Measurements from ENCODE around the gene CDKN2D.
"Not testable (repeated sequence)": the region's sequence is repeated elsewhere in the genome, so short reads cannot be mapped to it uniquely, and the experiment has no call there.

Gene CDKN2D

DNA sequence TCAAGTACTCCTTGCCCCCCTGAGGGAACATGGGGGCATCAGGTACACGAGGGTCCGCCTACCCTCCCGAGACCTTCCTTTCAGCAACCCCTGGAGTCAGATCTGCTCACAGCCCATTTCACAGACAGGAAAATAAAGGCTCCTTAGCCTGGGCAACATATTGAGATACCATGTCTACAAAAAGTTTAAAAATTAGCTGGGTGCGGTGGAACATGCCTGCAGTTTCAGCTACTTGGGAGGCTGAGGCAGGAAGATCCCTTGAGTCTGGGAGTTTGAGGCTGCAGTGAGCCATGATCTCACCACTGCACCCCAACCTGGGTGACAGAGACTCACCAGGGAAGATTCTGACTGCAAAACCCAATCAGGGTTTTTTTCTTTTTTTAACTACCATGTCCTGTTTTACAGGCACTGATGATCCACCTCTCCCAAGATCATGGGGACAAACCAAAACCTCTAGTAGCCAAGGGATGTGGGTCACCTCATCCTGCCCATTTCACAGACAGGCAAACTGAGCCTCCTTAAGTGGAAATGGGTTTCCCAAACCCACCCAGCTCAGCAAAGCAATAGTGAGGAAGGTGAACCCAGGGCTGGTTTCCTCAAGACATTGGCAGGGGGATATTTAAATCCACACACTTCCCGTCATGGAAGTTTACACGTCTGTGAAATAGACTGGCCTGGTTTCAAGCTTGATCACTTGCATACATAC is 6.4 kb upstream of the CDKN2D start:
- no peak for DNase-seq (ENCODE audit: extremely low read depth, insufficient read length)
- Histone ChIP-seq H3K4me3 (replicated peaks; ENCODE audit: low read depth, low read length) (no peak overlapping the region), H3K36me3 (ENCODE audit: control insufficient read depth, insufficient read depth, low read length) (no peaks in the 10 kb centered on the region), H3K27me3 (replicated peaks; ENCODE audit: control insufficient read depth, insufficient read depth, low read length) (no peaks in the 10 kb centered on the region)
- TF ChIP-seq, protein P1, sequence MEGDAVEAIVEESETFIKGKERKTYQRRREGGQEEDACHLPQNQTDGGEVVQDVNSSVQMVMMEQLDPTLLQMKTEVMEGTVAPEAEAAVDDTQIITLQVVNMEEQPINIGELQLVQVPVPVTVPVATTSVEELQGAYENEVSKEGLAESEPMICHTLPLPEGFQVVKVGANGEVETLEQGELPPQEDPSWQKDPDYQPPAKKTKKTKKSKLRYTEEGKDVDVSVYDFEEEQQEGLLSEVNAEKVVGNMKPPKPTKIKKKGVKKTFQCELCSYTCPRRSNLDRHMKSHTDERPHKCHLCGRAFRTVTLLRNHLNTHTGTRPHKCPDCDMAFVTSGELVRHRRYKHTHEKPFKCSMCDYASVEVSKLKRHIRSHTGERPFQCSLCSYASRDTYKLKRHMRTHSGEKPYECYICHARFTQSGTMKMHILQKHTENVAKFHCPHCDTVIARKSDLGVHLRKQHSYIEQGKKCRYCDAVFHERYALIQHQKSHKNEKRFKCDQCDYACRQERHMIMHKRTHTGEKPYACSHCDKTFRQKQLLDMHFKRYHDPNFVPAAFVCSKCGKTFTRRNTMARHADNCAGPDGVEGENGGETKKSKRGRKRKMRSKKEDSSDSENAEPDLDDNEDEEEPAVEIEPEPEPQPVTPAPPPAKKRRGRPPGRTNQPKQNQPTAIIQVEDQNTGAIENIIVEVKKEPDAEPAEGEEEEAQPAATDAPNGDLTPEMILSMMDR (IDR thresholded peaks at IDR 0.05; ENCODE audit: insufficient read depth, low read length, poor library complexity, severe bottlenecking): no peak

DNA sequence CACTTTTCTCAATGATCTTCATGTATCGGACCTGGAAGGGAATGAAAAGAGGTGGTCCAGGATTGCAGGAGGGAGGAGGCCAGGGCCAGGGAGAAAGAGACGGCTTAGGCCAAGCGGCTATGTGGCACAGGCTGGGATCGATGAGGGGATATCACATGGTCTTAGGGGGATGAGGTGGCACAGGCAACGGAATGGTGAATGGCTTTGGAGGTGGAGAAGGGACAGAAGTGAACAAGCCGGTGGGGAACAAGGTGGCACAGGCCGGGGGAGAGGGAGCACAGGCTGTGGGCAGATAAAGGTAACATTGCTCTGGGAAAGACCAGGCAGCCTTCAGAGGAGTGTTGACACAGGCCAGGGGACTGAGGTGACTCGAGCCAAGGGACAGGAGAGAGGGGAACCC is 5.7 kb upstream of the CDKN2D start:
- Histone ChIP-seq H3K36me3 (ENCODE audit: control insufficient read depth, insufficient read depth, low read length) (no peaks in the 10 kb centered on the region), H3K4me3 (replicated peaks; ENCODE audit: low read depth, low read length) (no peak overlapping the region), H3K27me3 (replicated peaks; ENCODE audit: control insufficient read depth, insufficient read depth, low read length) (no peaks in the 10 kb centered on the region)
- TF ChIP-seq, protein P1 (IDR thresholded peaks at IDR 0.05; ENCODE audit: insufficient read depth, low read length, poor library complexity, severe bottlenecking): no peak
- no peak for DNase-seq (ENCODE audit: extremely low read depth, insufficient read length)

DNA sequence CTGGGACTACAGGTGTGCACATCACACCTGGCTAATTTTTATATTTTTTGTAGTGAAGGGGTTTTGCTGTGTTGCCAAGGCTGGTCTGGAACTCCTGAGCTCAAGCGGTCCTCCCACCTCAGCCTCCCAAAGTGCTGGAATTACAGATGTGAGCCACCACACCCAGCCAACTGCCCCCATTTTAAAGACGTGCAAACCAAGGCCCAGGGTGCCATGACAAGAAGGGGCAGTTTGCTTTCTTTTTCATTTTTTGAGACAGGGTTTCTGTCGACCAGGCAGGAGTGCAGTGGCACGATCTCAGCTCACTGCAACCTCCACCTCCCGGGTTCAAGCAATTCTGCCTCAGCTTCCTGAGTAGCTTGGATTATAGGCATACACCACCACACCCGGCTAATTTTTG is 5.0 kb upstream of the CDKN2D start:
- H3K36me3 ChIP-seq (ENCODE audit: control insufficient read depth, insufficient read depth, low read length); DNase-seq (ENCODE audit: extremely low read depth, insufficient read length); H3K4me3 ChIP-seq (replicated peaks; ENCODE audit: low read depth, low read length); H3K27me3 ChIP-seq (replicated peaks; ENCODE audit: control insufficient read depth, insufficient read depth, low read length): not testable (repeated sequence)

DNA sequence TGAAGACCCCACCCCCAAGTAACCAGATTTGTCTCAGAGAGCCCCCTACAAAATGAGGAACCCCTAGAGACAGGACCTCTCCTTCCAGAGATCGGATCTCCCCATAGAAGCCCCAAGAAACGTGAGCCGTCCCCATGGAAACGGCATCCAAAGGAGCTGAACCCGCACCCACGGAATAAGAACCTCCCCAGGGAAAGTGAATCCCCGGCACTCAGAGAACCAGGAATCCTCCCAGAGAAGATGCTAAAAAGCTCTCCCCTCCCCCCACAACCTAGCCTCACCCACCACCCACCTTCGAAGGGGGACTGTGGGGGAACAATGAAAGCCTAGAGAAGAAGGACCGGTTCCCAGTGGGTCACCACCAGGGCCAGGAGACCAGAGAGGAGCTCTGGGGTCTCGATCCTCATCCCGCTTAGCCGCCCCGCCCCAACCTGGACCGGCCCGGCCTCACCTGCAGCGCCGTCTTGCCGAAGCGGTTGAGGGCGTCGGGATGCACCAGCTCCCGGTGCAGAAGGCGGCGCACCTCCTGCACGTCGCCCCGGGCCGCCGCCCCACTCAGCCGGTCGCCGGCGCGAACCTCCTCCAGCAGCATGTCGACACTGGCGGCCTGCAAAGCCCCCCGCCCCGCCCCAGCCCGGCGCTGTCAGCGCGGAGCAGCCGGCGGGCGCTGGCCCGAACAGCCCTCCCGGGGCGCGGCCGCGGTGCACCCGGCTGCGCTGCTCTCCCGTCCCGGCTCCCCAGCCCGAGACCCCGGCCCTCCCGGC is 535 bp downstream of the CDKN2D start:
- Histone ChIP-seq H3K36me3 (ENCODE audit: control insufficient read depth, insufficient read depth, low read length) (no peaks in the 10 kb centered on the region), H3K4me3 (replicated peaks; ENCODE audit: low read depth, low read length) (peak overlapping the region; percentile 66), H3K27me3 (replicated peaks; ENCODE audit: control insufficient read depth, insufficient read depth, low read length) (no peaks in the 10 kb centered on the region)
- TF ChIP-seq, protein P1 (IDR thresholded peaks at IDR 0.05; ENCODE audit: insufficient read depth, low read length, poor library complexity, severe bottlenecking): no peak
- no peak for DNase-seq (ENCODE audit: extremely low read depth, insufficient read length)

- Histone ChIP-seq H3K36me3 (ENCODE audit: control insufficient read depth, insufficient read depth, low read length) (peaks cover under 1% of the 10 kb centered on the region), H3K4me3 (replicated peaks; ENCODE audit: low read depth, low read length) (peak overlapping the region; percentile 66), H3K27me3 (replicated peaks; ENCODE audit: control insufficient read depth, insufficient read depth, low read length) (no peaks in the 10 kb centered on the region)
- TF ChIP-seq, protein P1 (IDR thresholded peaks at IDR 0.05; ENCODE audit: insufficient read depth, low read length, poor library complexity, severe bottlenecking): no peak
- no peak for DNase-seq (ENCODE audit: extremely low read depth, insufficient read length)
Measured at GRCh38 chr19:10567656-10568055, 1.1 kb downstream of the CDKN2D start.

GRCh38 chr19:10566658-10567410 is 1.9 kb downstream of the CDKN2D start:
- DNase-seq (ENCODE audit: extremely low read depth, insufficient read length): peak; percentile 74
- Histone ChIP-seq H3K36me3 (ENCODE audit: control insufficient read depth, insufficient read depth, low read length) (peaks cover 3% of the 10 kb centered on the region), H3K27me3 (replicated peaks; ENCODE audit: control insufficient read depth, insufficient read depth, low read length) (no peaks in the 10 kb centered on the region), H3K4me3 (replicated peaks; ENCODE audit: low read depth, low read length) (peak overlapping the region; percentile 95)
- TF ChIP-seq, protein P1 (IDR thresholded peaks at IDR 0.05; ENCODE audit: insufficient read depth, low read length, poor library complexity, severe bottlenecking): no peak
